Mesenteric fat pad (tissue), 1 donor: ENCODE results near the gene GPC3. TPM values are rescaled to one million over a fixed set of nuclear protein-coding genes. Genes with fewer than 3 reads are reported as not detected.

Experiments used
- DNase-seq: peaks from one replicate; pipeline ENCODE4 v3.0.0-alpha.2; 2020; ENCODE audit warnings: low spot score
- total RNA-seq: library from RNA; stranded (reverse); fragmentation: NEBNext Ultra II Directional; extraction: Animal tissue kit (Norgen Biotek cat#: 25700); gene quantifications from one replicate; pipeline ENCODE4 v1.2.1, GENCODE V29; 2021
- donor health status: DM: yes; HTN: yes; CAD: no.

GPC3 gene
- total RNA-seq, 1 donor from 2014 or later, result 58.6 TPM

GRCh38 chrX:133970076-133970475 is 15.3 kb downstream of the GPC3 start:
- no peak for DNase-seq

GRCh38 chrX:133969191-133969590 is 16.2 kb downstream of the GPC3 start:
- DNase-seq, result no peak

- no peak for DNase-seq
Observed at GRCh38 chrX:133968109-133968508, 17.3 kb downstream of the GPC3 start.

GRCh38 chrX:133966199-133966598 is 19.2 kb downstream of the GPC3 start:
- no peak for DNase-seq

DNA sequence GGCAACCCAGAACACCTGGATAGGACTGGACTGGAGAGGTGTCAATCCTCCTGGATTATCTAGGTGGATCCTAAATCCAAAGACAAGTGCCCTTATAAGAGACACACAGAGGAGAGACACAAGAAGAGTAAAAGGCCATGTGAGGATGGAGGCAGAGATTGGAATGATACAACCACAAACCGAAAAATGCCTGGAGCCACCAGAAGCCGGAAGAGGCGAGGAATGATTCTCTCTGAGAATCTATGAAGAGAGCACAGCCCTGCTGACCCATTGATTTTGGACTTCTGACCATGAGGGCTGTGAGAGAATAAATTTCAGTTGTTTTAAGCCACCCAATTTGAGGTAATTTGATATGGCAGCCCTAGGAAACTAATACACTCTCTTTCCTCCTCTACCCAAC is 20.1 kb downstream of the GPC3 start:
- DNase-seq, result no peak

- DNase-seq, result no peak
Observed at GRCh38 chrX:133961046-133961445, 24.3 kb downstream of the GPC3 start.

DNA sequence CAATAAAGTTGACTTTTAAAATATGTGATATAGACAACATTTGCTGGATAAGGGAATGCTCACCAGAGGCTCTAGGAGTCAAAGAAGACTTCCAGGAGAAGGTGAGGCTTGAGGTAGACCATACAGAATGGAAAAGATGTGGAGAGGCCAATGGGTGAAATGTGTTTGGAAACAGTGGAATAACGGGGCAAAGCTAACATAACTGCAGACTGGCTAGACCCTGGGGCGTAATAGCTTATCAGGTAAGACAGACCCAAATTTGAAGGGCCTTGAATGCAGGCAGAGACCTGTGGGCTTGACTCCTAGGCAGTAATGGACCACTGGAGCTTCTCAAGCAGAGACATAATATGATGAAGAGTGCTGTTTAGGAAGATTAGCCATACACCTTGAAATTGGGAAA is 25.4 kb downstream of the GPC3 start:
- no peak for DNase-seq

DNA sequence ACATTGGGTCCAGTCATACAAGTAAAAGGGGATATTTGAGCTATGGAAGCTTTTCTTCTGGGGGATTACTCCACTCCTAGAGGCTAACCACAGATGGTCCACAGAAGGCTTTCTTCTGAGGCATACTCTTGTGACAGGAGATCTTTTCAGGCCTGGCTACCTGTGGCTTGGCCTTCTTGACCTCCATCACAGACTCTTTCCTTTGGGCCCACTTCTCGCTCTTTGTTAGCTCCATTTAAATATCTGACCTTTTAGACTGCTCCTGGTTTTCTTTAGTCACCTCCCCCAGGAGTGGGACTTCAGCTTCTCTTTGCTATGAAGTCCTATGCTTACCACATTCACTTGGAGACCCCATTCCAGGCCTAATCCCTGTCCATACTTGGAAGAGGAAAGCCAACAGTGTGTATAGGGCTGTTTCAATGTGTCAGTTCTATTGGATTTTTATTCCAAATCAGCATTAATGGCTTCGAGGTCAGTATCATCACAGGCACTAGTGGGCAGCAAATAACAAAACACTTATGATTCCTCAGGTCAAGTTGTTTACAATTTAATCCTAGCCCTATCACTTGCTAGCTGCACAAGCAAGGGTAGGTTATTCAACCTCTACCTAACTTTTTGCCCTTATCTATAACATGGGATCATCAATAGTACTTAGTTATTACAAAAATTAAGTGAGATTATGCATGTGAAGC is 26.3 kb downstream of the GPC3 start:
- no peak for DNase-seq

GRCh38 chrX:133956570-133957340 is 28.6 kb downstream of the GPC3 start:
- DNase-seq, result no peak

DNA sequence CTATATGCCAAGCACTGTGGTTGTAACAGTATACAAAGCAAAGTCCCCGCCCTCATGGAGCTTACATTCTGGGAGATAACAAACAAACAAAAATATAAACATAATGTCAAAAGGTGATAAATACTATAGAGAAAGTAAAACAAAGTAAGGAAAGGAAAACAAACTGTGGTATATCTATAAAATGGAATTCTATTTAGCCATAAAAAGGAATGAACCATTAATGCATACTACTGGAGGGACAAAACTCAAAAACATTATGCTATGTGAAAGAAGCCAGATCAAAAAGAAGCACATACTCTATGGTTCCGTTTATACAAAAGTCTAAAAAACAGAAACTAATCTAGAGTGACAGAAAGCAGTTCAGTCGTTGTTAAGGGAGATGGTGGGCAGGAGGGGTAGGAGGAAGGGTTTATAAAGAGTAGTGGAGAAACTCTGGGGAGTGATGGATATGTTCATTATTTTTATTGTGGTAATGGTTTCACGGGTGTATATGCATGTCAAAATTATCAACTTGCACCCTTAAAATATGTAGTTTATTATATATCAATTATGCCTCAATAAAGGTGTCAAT is 31.5 kb downstream of the GPC3 start:
- DNase-seq, result no peak

- no peak for DNase-seq
Observed at GRCh38 chrX:133953078-133953477, 32.3 kb downstream of the GPC3 start.

DNA sequence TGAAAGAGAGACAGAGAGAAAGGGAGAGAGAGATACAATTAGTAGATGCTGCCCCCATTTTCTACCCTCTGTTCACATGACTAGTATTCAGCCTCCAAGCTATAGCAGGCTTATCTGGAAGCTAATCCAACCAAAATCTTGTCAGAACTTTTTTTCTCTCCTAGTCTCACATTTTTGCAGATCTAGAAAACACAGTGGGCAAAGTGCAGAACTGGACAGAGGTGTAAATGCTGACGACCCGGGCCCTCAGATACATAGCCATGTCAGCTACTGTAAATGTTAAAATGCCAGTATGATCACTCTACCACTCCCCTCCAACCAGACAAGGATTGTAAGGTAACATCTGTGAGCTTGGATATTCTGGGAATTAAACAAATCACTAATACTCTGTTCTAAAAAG is 34.3 kb downstream of the GPC3 start:
- no peak for DNase-seq

DNA sequence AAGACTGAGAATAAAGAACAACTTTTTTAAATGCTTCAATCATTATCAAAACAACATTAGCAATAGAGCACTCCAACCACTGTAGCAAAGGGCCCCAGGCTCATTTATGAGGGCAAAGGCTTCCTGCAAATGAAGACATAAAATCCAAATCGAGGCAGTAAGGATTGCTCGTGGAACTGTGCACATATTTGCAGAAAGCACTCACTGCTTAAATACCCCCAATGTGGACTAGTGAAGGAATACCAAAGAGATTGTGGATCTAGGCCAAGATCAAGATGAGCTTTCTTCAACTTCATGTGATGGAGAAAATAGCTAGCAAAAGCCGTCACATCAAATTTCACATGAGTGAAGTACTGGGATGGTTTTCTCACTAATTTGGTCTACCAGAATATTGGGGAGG is 35.2 kb downstream of the GPC3 start:
- DNase-seq, result no peak

DNA sequence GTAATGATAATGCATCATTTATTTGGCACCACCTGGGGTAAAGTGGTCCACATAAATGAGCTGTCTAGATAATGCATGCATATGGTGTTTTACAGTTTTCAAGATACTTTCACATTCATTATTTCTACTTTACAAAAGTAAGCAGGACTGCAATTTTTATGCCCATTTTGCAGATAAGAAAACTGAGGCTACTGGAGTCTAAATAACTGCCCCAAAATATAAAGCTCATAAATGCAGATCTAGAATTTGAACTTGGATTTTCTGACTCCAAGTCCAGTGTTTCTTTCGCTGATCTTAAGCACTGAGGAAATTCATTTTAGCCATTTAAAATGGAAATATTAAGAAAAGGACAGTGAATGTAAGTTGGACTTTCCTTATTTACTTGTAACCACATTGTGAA is 36.5 kb downstream of the GPC3 start:
- DNase-seq, result no peak

- DNase-seq, result no peak
Observed at GRCh38 chrX:133947996-133948395, 37.4 kb downstream of the GPC3 start.

DNA sequence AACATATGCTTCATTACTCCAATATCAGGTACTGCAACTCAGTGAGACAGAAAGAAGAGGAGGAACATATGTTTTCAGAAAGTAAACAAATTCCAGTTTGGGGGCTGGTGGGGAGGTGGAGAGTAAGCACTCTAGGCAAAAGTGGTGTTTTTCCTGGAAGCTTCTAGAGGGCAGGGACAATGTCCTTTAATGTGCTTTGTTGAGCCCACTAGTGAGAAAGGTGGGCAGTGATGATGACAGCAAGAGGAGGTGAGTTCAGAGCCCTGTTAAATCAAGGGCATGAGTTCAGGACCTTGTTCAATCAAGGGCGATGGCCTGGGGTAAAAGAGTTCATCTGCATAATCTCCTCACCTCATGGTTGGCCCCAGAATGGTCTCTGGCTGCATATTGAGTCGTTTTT is 38.4 kb downstream of the GPC3 start:
- DNase-seq, result no peak

DNA sequence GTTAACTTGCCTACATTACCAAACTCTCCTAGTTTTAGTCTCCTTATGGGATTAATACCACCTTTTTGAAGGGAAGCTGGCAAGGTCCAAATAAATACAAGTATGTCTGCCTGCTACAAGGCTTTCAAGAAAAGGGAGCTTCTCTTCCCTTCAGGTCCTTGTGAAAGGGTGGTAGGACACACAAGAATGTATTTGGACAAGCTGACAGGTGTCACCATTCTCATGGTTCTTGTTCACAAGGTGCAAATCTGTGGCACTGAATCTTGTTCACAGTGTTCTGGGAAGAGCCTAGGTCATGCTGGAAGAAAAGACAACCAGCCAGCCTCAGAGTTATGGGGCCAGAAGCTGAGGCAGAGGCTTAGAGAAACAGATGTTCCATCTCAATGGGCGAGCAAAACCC is 41.9 kb downstream of the GPC3 start:
- DNase-seq, result no peak

DNA sequence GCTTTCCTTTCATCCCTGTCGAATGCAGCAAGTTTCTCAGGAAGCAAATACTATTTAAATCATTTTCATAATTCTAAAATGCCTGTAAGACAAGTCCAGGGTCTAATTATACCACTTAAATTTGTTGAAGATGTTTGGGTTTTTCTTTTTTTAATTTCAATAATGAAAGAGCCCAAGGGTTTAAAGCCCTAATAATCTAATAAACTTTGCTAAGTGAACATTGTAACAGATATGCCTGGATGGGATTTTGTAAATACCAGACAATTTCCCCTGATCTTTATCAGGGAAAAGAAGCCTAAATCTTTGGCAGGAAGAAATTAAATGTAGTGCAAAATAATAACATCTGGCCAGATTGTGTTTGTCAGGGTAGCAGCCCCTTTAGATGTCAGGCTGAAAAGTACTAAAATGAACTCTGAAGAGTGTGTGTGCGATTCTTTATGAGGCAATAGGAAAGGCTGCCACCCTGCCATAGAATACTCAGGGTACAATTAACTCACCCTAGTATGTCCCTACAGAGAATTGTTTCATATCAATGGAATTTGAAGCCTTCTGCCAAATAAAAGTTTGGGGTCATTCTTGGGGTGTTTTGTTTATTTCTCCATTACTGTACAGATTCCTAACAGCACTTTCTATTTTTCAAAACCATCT is 45.6 kb downstream of the GPC3 start:
- no peak for DNase-seq

DNA sequence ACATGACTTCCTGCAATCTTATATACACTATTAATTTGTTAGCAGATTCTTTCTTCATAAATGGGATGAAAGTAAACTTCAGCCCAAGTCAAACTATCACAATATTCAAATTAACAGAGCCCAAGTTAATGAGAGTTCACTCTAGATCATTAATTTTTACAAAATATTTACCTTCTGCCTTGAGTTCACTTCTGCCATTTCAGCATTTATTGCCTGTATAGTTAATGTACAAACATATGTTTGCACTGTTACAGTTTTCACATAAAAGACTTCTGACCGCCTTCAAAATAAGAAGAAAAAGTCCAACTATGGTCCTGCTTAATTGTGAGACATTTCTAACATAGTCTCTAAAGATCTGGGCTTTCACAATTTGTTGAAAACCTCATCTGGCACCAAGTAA is 46.9 kb downstream of the GPC3 start:
- no peak for DNase-seq

DNA sequence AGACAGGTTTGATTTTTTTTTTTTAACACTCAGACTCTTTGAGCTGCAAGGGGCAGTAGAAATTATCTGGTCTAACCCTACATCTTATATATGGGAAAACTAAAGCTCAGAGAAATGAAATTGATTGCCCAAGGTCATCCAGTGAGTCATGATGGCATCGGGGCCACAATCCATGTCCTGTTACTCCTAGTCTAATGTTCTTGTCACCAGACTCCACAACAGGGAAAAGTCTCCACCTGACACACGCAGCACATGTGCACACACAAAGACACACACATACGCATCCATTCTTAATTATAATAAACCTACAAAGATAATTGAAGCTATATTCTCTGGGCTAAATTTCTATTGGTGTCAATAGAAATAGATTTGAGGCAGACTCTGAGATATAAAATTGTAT is 48.4 kb downstream of the GPC3 start:
- no peak for DNase-seq

DNA sequence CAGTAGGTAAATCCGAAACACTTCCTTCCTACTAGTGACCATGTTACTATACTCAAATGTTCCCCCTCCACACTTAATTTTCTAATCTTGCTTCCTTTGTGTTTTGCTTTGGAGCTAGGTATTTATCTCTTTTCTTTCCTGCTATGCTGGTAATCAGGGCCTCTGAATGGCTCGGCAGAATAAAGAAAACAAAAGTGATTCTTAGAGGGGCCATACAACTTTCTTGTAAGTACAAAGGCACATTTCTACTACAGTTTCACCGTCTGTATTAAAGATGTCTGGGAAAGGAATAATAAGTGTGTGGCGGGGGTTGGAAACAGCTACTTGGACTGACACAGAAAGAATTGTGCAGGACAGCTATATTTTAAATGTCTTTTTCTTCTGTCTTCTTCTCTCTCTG is 50.3 kb downstream of the GPC3 start:
- no peak for DNase-seq

DNA sequence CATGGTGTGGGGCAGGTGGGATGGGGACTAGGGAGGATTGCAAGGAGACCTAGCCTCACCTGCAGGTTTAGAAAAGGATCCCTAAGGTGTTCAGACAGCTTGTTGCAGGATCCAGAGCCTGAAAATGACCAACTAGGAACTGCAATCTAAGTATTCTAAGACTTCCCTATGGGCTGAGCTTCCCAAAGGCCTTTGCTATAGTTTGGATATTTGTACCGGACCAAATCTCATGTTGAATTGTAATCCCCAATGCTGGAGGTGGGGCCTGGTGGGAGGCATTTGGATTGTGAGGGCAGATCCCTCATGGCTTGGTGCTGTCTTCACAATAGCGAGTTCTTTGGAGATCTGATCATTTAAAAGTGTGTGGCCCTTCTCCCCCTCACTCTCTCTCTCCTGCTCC is 52.1 kb downstream of the GPC3 start:
- no peak for DNase-seq
